ENCODE data around the gene SYT2.

DNA sequence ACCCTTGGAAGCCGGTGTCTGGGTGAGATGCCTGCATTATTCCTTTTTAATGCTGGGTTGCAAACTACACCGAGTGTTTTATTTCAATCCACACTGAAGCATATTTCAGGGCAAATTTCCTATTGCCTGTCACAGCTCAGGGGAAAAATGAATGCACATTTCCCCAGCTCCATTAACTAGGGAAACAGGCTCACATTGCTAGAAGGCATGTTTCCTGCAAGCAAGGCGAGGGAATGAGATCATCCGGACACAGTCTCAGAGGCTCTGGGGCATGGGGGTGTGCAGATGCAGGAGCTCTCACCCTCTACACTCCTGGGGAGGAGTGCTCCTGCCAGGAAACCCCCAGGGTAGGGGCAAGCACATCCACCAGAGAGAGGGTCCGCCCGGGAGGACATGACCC lies 24.6 kb downstream of the SYT2 start:
- TF ChIP-seq, protein P1, sequence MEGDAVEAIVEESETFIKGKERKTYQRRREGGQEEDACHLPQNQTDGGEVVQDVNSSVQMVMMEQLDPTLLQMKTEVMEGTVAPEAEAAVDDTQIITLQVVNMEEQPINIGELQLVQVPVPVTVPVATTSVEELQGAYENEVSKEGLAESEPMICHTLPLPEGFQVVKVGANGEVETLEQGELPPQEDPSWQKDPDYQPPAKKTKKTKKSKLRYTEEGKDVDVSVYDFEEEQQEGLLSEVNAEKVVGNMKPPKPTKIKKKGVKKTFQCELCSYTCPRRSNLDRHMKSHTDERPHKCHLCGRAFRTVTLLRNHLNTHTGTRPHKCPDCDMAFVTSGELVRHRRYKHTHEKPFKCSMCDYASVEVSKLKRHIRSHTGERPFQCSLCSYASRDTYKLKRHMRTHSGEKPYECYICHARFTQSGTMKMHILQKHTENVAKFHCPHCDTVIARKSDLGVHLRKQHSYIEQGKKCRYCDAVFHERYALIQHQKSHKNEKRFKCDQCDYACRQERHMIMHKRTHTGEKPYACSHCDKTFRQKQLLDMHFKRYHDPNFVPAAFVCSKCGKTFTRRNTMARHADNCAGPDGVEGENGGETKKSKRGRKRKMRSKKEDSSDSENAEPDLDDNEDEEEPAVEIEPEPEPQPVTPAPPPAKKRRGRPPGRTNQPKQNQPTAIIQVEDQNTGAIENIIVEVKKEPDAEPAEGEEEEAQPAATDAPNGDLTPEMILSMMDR (conservative IDR thresholded peaks at IDR 0.05; ENCODE audit: low read depth, low read length) = no peak
- TF ChIP-seq EZH2 (IDR thresholded peaks at IDR 0.05; ENCODE audit: low read length, unreplicated experiment) (no peak), EZH2phosphoT487 (IDR thresholded peaks at IDR 0.05; ENCODE audit: borderline replicate concordance, low read length) (no peak)

Measured in PC-3 (cell line).